ENCODE results near the gene TAX1BP3. TPM values are rescaled to one million over a fixed set of nuclear protein-coding genes. Genes with fewer than 3 reads are reported as not detected.

Gene TAX1BP3
- total RNA-seq, 1 experiment from 2014 or later, result 76.3 TPM

DNA sequence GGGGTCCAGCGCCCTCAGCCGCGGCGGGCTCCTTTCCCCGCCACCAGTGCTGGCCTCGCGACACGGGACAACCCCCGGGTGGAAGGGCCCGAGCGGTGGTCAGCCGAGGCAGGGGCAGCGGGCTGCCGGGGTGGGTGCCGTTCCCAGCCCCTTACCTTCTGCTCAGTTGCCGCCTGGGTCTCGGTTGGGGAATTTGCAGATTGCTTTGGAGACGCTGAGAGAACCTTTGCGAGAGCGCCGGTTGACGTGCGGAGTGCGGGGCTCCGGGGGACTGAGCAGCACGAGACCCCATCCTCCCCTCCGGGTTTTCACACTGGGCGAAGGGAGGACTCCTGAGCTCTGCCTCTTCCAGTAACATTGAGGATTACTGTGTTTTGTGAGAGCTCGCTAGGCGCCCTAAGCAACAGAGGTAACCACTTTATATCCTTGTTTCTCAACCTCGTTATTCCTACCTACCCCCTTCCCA lies 31.4 kb downstream of the TAX1BP3 start:
- H2AK5ac ChIP-seq (ENCODE audit: insufficient read length, low read length), result no peak overlapping the region
- no peaks in the 10 kb centered on the region for H3K9me3 Mint-ChIP-seq
- H3K4me1 ChIP-seq (ENCODE audit: insufficient read depth, low read length), result no peaks in the 10 kb centered on the region; the same call in 1 of the 2 replicates
- no peak overlapping the region for H3K18ac ChIP-seq (ENCODE audit: insufficient read length, low read depth, low read length)
- H4K91ac ChIP-seq (ENCODE audit: insufficient read length, low read depth, low read length), result no peak overlapping the region
- H2BK12ac ChIP-seq (ENCODE audit: insufficient read length, low read depth, low read length), result no peak overlapping the region
- peak overlapping the region; percentile 39 for H3K9ac ChIP-seq (ENCODE audit: extremely low read depth, insufficient read length, low read length)
- H4K5ac ChIP-seq (ENCODE audit: insufficient read length, low read depth, low read length), result no peak overlapping the region
- no peak overlapping the region for H3K23ac ChIP-seq (ENCODE audit: insufficient read length, low read depth, low read length)
- no peak overlapping the region for H3T11ph ChIP-seq (ENCODE audit: low read length)
- H3K9me3 ChIP-seq (ENCODE audit: control insufficient read depth, low read depth, low read length), result no peaks in the 10 kb centered on the region
- no peak overlapping the region for H3K56ac ChIP-seq (ENCODE audit: insufficient read length, low read depth, low read length)
- peaks cover 9% of the 10 kb centered on the region for H3K79me1 ChIP-seq (ENCODE audit: insufficient read depth, low read depth, low read length, poor library complexity, severe bottlenecking)
- DNase-seq, result no peak
- TF ChIP-seq, protein P1, sequence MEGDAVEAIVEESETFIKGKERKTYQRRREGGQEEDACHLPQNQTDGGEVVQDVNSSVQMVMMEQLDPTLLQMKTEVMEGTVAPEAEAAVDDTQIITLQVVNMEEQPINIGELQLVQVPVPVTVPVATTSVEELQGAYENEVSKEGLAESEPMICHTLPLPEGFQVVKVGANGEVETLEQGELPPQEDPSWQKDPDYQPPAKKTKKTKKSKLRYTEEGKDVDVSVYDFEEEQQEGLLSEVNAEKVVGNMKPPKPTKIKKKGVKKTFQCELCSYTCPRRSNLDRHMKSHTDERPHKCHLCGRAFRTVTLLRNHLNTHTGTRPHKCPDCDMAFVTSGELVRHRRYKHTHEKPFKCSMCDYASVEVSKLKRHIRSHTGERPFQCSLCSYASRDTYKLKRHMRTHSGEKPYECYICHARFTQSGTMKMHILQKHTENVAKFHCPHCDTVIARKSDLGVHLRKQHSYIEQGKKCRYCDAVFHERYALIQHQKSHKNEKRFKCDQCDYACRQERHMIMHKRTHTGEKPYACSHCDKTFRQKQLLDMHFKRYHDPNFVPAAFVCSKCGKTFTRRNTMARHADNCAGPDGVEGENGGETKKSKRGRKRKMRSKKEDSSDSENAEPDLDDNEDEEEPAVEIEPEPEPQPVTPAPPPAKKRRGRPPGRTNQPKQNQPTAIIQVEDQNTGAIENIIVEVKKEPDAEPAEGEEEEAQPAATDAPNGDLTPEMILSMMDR (conservative IDR thresholded peaks at IDR 0.05), result no peak
- H3K14ac ChIP-seq (ENCODE audit: insufficient read depth, low read length), result no peak overlapping the region; the same call in 1 of the 2 replicates
- peak overlapping the region; percentile 96 to 98 for H3K4me3 Mint-ChIP-seq
- H3K27ac Mint-ChIP-seq, result 0 out of 7 replicates have a peak overlapping the region, but pooled peaks of 1 of the 3 experiments have one; percentile 48
- no peak overlapping the region for H2BK15ac ChIP-seq (ENCODE audit: low read depth, low read length)
- no CpG with 5 or more reads among the region's 31 CpGs for WGBS (ENCODE audit: extremely low coverage, insufficient read length, low lambda C conversion rate)
- no peaks in the 10 kb centered on the region for H3K27me3 ChIP-seq (ENCODE audit: insufficient read depth, low read length)
- no peaks in the 10 kb centered on the region for H3K27me3 Mint-ChIP-seq (ENCODE audit: low read depth)
- H4K20me1 ChIP-seq (ENCODE audit: control insufficient read depth, insufficient read depth, insufficient read length), result no peaks in the 10 kb centered on the region
- peaks cover 11% of the 10 kb centered on the region for H3K23me2 ChIP-seq (ENCODE audit: insufficient read length, low read depth, low read length, poor library complexity, severe bottlenecking)
- H2AFZ ChIP-seq (ENCODE audit: low read length), result no peak overlapping the region
- H4K8ac ChIP-seq (replicated peaks; ENCODE audit: insufficient read length, low read depth, low read length), result no peak overlapping the region
- H3K36me3 Mint-ChIP-seq (ENCODE audit: insufficient read depth in 1 of 3, low read depth in 3 of 3), result peaks cover 9 to 33% (median 26%) of the 10 kb centered on the region in 3 experiments
- H2BK5ac ChIP-seq (ENCODE audit: insufficient read length, low read length), result no peak overlapping the region
- H2BK120ac ChIP-seq (ENCODE audit: low read depth, low read length, poor library complexity, severe bottlenecking), result no peak overlapping the region
- H3K4me1 Mint-ChIP-seq, result peaks cover 26 to 28% of the 10 kb centered on the region in 2 experiments
- H3K4me2 ChIP-seq (ENCODE audit: insufficient read depth, insufficient read length, low read length), result peak overlapping the region; percentile 86
- no peak overlapping the region for H3K4ac ChIP-seq (ENCODE audit: low read depth, low read length)
- H3K27ac ChIP-seq (ENCODE audit: insufficient read length, low read depth, low read length), result no peak overlapping the region
- H3K79me2 ChIP-seq (ENCODE audit: insufficient read depth, low read length), result peaks cover 7% of the 10 kb centered on the region; the same call in 1 of the 2 replicates
- H2BK20ac ChIP-seq (ENCODE audit: low read depth, low read length, poor library complexity, severe bottlenecking), result no peak overlapping the region
